ENCODE data around the gene MYADML2.

DNA sequence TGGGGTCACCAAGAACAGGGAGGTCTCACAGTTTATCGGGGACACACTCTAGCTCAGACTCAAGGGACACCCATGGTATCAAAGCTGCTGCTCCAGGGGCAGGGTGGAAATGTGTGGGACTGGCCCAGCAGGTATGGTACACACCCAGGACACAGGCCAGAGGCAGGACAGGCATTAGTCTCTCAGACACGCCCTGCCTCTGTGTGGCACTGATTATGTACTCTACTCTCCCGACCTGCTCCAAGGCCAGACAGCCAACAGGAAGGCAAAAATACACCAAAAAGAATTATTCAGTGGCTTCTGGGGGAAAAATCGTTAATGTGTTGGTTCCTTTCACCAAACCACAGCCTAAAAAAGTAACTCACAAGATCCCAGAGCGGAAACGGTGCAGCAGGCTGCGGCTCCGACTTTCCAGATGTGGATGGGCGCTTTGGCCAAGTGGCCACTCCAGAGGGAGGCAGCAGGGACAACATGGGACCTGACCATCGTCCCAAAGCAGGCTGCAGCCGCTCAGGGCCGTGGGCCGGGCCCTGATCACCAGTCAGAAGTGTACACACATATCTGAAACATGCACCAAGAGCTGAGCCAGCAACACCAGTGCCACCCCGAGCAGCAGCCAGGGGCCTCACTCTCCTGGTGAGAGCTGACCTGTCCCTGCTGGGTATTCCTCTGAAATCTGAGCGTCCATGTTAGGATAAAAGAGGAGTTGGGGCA lies 28.0 kb downstream of the MYADML2 start:
- TF ChIP-seq SUZ12 (IDR thresholded peaks at IDR 0.05; ENCODE audit: extremely low read depth, insufficient read depth, insufficient read length) (no peak), YY1 (IDR thresholded peaks at IDR 0.05; ENCODE audit: insufficient read depth, insufficient read length) (no peak), ZNF274 (IDR thresholded peaks at IDR 0.05; ENCODE audit: low read depth, low read length) (no peak)
